Central memory CD8-positive, alpha-beta T cell (primary cell): ENCODE data around the gene IL32.
"Not testable (repeated sequence)": the region's sequence is repeated elsewhere in the genome, so short reads cannot be mapped to it uniquely, and the experiment has no call there.

Experiments
- ATAC-seq: fragments of 150-1000 bp; cut with Tn5 transposase; replicated peaks from 2 replicates; pipeline ENCODE4 v1.10.0; 2022; ENCODE audit warnings: mild to moderate bottlenecking, moderate FRiP score, moderate number of reproducible peaks; ENCODE audit not compliant: poor library complexity, severe bottlenecking; ENCODE audit errors: extremely low read depth
- DNase-seq, 2 donors: peaks; one replicate each; pipeline ENCODE4 v3.0.0; 2021; ENCODE audit warnings: low spot score in 2 of 2
- H3K27ac Mint-ChIP-seq: one replicate; pipeline ENCODE4 v1.8.0; 2022; ENCODE audit warnings: low read depth, mild to moderate bottlenecking, moderate library complexity, mixed read lengths
- H3K27me3 Mint-ChIP-seq: one replicate; pipeline ENCODE4 v1.8.0; 2022; ENCODE audit warnings: mixed read lengths
- H3K36me3 Mint-ChIP-seq: one replicate; pipeline ENCODE4 v1.8.0; 2022; ENCODE audit warnings: mild to moderate bottlenecking, moderate library complexity, mixed read lengths; ENCODE audit not compliant: insufficient read depth
- H3K4me1 Mint-ChIP-seq: one replicate; pipeline ENCODE4 v1.8.0; 2022; ENCODE audit warnings: mixed read lengths
- H3K4me3 Mint-ChIP-seq: one replicate; pipeline ENCODE4 v1.8.0; 2022; ENCODE audit warnings: mild to moderate bottlenecking, moderate library complexity, mixed read lengths
- H3K9me3 Mint-ChIP-seq: one replicate; pipeline ENCODE4 v1.8.0; 2022; ENCODE audit warnings: mixed read lengths

IL32 gene

DNA sequence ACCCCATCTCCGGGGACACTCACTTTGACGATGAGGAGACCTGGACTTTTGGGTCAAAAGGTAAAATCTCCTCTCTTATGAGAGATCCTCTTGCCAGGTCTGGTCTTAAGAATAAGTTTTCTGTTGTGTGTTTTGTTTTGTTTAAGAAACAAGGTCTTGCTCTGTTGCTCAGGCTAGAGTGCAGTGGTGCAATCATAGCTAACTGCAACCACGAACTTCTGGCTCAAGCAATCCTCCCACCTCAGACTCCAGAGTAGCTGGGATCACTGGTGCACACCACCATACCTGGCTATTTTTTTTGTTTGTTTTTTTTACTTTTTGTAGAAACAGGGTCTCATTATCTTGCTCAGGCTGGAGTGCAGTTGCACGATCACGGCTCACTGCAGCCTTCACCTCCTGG is 15.0 kb upstream of the IL32 start:
- H3K4me1 Mint-ChIP-seq = peaks cover 50% of the 10 kb centered on the region
- no peaks in the 10 kb centered on the region for H3K27me3 Mint-ChIP-seq
- H3K9me3 Mint-ChIP-seq = no peaks in the 10 kb centered on the region

DNA sequence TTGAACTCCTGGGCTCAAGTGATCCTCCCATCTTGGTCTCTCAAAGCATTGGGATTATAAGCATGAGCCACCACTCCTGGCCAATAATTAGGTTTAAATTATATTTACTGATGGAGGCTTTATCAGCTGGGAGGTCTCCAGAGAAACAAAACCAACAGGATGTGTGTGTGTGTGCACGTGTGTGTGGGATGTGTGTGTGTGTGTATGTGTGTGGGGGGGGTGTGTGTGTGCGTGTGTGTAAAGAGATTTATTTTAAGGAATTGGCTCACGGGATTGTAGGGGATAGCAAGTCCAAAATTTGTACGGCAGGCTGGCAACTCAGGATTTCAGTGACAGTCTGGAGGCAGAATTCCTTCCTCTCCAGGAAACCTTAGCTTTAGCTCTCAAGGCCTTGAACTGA is 14.4 kb upstream of the IL32 start:
- H3K4me1 Mint-ChIP-seq = peaks cover 56% of the 10 kb centered on the region
- H3K4me3 Mint-ChIP-seq = no peak overlapping the region
- H3K9me3 Mint-ChIP-seq = no peaks in the 10 kb centered on the region
- H3K27ac Mint-ChIP-seq = peak overlapping the region; percentile 68
- H3K36me3 Mint-ChIP-seq = peaks cover 6% of the 10 kb centered on the region
- ATAC-seq = no peak
- DNase-seq = no peak
- H3K27me3 Mint-ChIP-seq = no peaks in the 10 kb centered on the region

More for the DNA sequence above, 15.0 kb upstream of the IL32 start:
- no peak overlapping the region for H3K4me3 Mint-ChIP-seq
- DNase-seq = no peak
- H3K36me3 Mint-ChIP-seq = peaks cover 6% of the 10 kb centered on the region
- H3K27ac Mint-ChIP-seq = peak overlapping the region; percentile 68
- ATAC-seq = no peak

- Mint-ChIP-seq H3K36me3 (peaks cover 6% of the 10 kb centered on the region), H3K9me3 (no peaks in the 10 kb centered on the region), H3K27me3 (no peaks in the 10 kb centered on the region), H3K27ac (no peak overlapping the region), H3K4me3 (no peak overlapping the region), H3K4me1 (peaks cover 56% of the 10 kb centered on the region)
- ATAC-seq (no peak), DNase-seq (no peak)
Measured at GRCh38 chr16:3051494-3051893, 13.9 kb upstream of the IL32 start.

GRCh38 chr16:3052571-3053329 is 12.7 kb upstream of the IL32 start:
- H3K4me3 Mint-ChIP-seq, H3K27me3 Mint-ChIP-seq, DNase-seq, H3K9me3 Mint-ChIP-seq, H3K36me3 Mint-ChIP-seq: not testable (repeated sequence)
- peak; percentile 41 for ATAC-seq
- H3K27ac Mint-ChIP-seq = peak overlapping the region; percentile 52
- peaks cover 62% of the 10 kb centered on the region for H3K4me1 Mint-ChIP-seq

DNA sequence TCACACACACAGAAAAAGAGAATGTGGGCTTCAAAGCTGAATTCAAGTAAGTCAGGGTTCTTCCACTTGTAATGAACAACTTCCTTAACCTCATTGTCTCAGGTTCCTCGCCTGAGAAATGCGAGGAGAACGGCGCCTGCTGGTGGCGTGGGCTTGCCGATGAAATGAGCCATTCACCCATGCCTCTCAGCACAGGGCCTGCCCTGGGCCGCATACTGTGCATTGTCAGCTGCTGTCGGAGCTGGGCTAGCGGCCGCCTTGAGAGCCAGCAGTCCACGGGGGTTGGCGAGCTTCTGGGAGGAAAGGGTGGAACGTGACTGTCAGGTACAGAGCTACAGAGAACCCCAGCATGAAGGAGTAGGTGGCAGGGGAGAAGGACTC is 12.1 kb upstream of the IL32 start:
- Mint-ChIP-seq H3K4me1 (peaks cover 59% of the 10 kb centered on the region), H3K4me3 (peak overlapping the region; percentile 6)
- not testable (repeated sequence) for H3K27ac Mint-ChIP-seq, H3K9me3 Mint-ChIP-seq, H3K27me3 Mint-ChIP-seq, DNase-seq, H3K36me3 Mint-ChIP-seq
- ATAC-seq = peak; percentile 33

- Mint-ChIP-seq H3K4me1 (peaks cover 58% of the 10 kb centered on the region), H3K27me3 (no peaks in the 10 kb centered on the region), H3K27ac (peak overlapping the region; percentile 83), H3K4me3 (peak overlapping the region; percentile 66), H3K9me3 (no peaks in the 10 kb centered on the region), H3K36me3 (peaks cover 8% of the 10 kb centered on the region)
- DNase-seq = no peak
- ATAC-seq = no peak
Measured at GRCh38 chr16:3054965-3055733, 10.3 kb upstream of the IL32 start.

DNA sequence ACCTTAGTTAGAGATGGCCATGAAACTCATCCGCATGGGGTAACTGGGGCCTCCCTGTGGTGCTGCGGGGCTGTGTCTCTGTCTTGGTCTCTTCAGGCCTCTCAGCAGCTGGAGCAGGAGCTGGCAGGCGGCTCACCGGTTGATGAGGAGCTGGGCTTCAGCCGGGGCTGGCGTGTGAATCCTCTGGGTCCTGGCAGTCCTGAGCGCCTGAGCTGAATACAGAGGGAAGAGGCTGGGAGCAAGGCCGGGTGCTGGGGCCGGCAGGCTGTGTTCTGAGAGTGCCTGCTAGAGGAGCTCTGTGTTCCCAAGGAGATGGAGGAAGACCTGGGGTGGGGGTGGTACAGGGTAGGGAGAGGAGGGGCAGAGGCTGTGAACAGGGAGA is 9.7 kb upstream of the IL32 start:
- not testable (repeated sequence) for H3K36me3 Mint-ChIP-seq, DNase-seq, H3K9me3 Mint-ChIP-seq, ATAC-seq, H3K27me3 Mint-ChIP-seq
- H3K4me1 Mint-ChIP-seq = peaks cover 52% of the 10 kb centered on the region
- H3K4me3 Mint-ChIP-seq = peak overlapping the region; percentile 66
- H3K27ac Mint-ChIP-seq = peak overlapping the region; percentile 83

GRCh38 chr16:3056336-3057180 is 8.9 kb upstream of the IL32 start:
- ATAC-seq (no peak), DNase-seq (no peak)
- Mint-ChIP-seq H3K4me3 (peak overlapping the region; percentile 88), H3K4me1 (peaks cover 45% of the 10 kb centered on the region), H3K36me3 (peaks cover 8% of the 10 kb centered on the region), H3K9me3 (no peaks in the 10 kb centered on the region), H3K27me3 (no peaks in the 10 kb centered on the region), H3K27ac (peak overlapping the region; percentile 83)

GRCh38 chr16:3057181-3058138 is 8.0 kb upstream of the IL32 start:
- no peak for ATAC-seq
- Mint-ChIP-seq H3K36me3 (peaks cover 8% of the 10 kb centered on the region), H3K27me3 (no peaks in the 10 kb centered on the region), H3K4me3 (peak overlapping the region; percentile 88), H3K4me1 (peaks cover 39% of the 10 kb centered on the region), H3K27ac (peak overlapping the region; percentile 83), H3K9me3 (no peaks in the 10 kb centered on the region)
- no peak for DNase-seq

- peaks cover 44% of the 10 kb centered on the region for H3K4me1 Mint-ChIP-seq
- H3K36me3 Mint-ChIP-seq = peaks cover 8% of the 10 kb centered on the region
- H3K27ac Mint-ChIP-seq = peak overlapping the region; percentile 83
- H3K4me3 Mint-ChIP-seq = peak overlapping the region; percentile 88
- no peak for DNase-seq
- no peaks in the 10 kb centered on the region for H3K9me3 Mint-ChIP-seq
- no peaks in the 10 kb centered on the region for H3K27me3 Mint-ChIP-seq
- ATAC-seq = peak; percentile 50
Measured at GRCh38 chr16:3058139-3059030, 7.1 kb upstream of the IL32 start.
